ENCODE measurements around the gene PSMA5. TPM values are rescaled to one million over a fixed set of nuclear protein-coding genes. Genes with fewer than 3 reads are reported as not detected.

The PSMA5 gene
- polyA plus RNA-seq, 1 experiment: 151 TPM

DNA sequence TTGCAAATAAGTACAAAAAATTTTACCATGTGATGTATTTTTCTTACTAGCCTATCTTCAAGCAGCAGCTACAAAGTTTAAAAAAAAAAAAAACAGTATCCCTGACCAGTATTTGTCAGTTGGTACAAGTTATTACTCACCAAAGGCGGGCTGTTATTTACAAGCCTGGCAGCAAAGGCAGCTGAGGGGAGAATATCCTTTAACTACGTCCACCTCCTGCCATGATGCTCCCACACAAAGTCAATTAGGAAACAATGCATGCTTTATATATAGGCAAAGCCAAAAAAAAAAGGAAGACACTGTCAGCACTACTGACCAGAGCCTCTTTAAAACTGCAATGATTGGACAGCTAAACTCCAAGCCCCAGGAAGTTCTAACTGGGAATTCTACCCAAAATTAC, 13.7 kb downstream of the PSMA5 start:
- DNase-seq (ENCODE audit: low read depth): no peak
- H3K4me3 ChIP-seq (ENCODE audit: low read depth, low read length): no peak overlapping the region
- H3K27me3 ChIP-seq (ENCODE audit: control insufficient read depth, insufficient read depth, low read length): no peaks in the 10 kb centered on the region

GRCh38 chr1:109404838-109405237, 21.4 kb downstream of the PSMA5 start:
- CTCF ChIA-PET: no interaction called here
- no peak overlapping the region for H3K4me3 ChIP-seq (ENCODE audit: low read depth, low read length)
- no peak for DNase-seq (ENCODE audit: low read depth)
- peaks cover 10% of the 10 kb centered on the region for H3K36me3 ChIP-seq (ENCODE audit: control insufficient read depth, insufficient read depth, low read length)
- TF ChIP-seq, protein P1, sequence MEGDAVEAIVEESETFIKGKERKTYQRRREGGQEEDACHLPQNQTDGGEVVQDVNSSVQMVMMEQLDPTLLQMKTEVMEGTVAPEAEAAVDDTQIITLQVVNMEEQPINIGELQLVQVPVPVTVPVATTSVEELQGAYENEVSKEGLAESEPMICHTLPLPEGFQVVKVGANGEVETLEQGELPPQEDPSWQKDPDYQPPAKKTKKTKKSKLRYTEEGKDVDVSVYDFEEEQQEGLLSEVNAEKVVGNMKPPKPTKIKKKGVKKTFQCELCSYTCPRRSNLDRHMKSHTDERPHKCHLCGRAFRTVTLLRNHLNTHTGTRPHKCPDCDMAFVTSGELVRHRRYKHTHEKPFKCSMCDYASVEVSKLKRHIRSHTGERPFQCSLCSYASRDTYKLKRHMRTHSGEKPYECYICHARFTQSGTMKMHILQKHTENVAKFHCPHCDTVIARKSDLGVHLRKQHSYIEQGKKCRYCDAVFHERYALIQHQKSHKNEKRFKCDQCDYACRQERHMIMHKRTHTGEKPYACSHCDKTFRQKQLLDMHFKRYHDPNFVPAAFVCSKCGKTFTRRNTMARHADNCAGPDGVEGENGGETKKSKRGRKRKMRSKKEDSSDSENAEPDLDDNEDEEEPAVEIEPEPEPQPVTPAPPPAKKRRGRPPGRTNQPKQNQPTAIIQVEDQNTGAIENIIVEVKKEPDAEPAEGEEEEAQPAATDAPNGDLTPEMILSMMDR (IDR thresholded peaks at IDR 0.05; ENCODE audit: insufficient read depth, low read depth, low read length): no peak
- POLR2A ChIA-PET: no interaction called here
- no peaks in the 10 kb centered on the region for H3K27me3 ChIP-seq (ENCODE audit: control insufficient read depth, insufficient read depth, low read length)

More for the DNA sequence above, 13.7 kb downstream of the PSMA5 start:
- ChIA-PET CTCF (interaction anchor here (1.1 to 4.3 kb wide), 3 partner anchors 13 to 120 kb away, joined by 3 to 20 read pairs (median 14); partner anchors contain the start of gene SORT1), POLR2A (no interaction called here)
- TF ChIP-seq, protein P1 (IDR thresholded peaks at IDR 0.05; ENCODE audit: insufficient read depth, low read depth, low read length): no peak
- H3K36me3 ChIP-seq (ENCODE audit: control insufficient read depth, insufficient read depth, low read length): peaks cover 15% of the 10 kb centered on the region

DNA sequence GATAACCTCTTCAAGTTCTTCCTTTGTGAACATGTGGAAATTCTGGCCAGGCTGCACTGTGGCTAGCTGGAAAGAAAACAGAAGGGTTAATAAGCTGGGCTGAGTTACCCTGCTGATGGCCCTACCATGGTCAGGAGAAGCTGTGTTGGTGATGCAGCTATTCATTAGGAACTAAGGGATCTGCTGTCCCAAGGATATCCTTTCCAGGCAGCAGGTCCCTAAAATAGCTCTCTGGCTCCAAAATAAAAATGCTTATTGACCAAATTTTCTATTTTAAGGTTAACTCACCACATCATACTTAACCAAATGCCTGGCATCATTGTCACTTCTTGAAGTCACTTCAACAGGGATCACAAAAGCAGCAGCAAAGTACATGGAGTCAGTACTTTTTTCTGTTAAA, 24.2 kb downstream of the PSMA5 start:
- ChIA-PET POLR2A (no interaction called here), CTCF (interaction anchor here (0.7 to 9.2 kb wide), 9 partner anchors 9 to 162 kb away, joined by 3 to 140 read pairs (median 4); partner anchors contain the start of gene CYB561D1)
- TF ChIP-seq, protein P1 (IDR thresholded peaks at IDR 0.05; ENCODE audit: insufficient read depth, low read depth, low read length): no peak

DNA sequence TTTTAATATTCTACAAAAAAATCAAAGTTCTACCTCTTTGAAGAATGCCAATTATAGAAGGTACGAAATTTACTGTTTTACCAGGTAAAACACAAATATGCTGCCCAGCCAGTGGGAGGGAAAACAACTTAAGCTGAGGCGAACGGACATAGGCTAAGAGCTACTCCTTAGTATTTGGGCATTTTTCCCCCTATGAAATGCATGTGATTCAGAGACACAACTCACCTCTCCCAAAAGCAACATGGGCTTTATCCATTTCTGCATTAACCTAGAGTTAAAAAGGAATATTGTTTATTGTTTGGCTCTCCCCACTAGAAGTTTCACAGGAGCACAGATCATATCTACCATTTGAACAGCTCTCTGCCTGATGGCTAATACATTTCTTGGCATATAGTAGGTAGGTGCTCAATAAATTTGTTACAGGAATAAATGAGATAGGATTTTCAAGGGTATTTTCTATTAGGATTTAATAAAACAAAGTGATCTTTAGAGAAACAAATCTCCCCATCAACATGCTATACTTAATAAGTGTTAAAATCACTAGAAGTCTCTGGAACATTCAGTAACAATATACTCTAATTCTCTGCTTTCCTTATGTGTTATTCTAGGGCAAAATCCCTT, 26.1 kb downstream of the PSMA5 start:
- Histone ChIP-seq H3K36me3 (ENCODE audit: control insufficient read depth, insufficient read depth, low read length) (peaks cover 6% of the 10 kb centered on the region), H3K27me3 (ENCODE audit: control insufficient read depth, insufficient read depth, low read length) (no peaks in the 10 kb centered on the region), H3K4me3 (ENCODE audit: low read depth, low read length) (no peak overlapping the region)
- TF ChIP-seq, protein P1 (IDR thresholded peaks at IDR 0.05; ENCODE audit: insufficient read depth, low read depth, low read length): no peak
- ChIA-PET POLR2A (no interaction called here), CTCF (interaction anchor here (0.5 to 9.2 kb wide), 16 partner anchors 13 to 426 kb away, joined by 3 to 140 read pairs (median 6); partner anchors contain the start of genes CYB561D1 and PSRC1)
- DNase-seq (ENCODE audit: low read depth): no peak

More for the DNA sequence above, 24.2 kb downstream of the PSMA5 start:
- no peak for DNase-seq (ENCODE audit: low read depth)
- Histone ChIP-seq H3K4me3 (ENCODE audit: low read depth, low read length) (no peak overlapping the region), H3K36me3 (ENCODE audit: control insufficient read depth, insufficient read depth, low read length) (peaks cover 6% of the 10 kb centered on the region), H3K27me3 (ENCODE audit: control insufficient read depth, insufficient read depth, low read length) (no peaks in the 10 kb centered on the region)

- Histone ChIP-seq H3K27me3 (ENCODE audit: control insufficient read depth, insufficient read depth, low read length) (no peaks in the 10 kb centered on the region), H3K4me3 (ENCODE audit: low read depth, low read length) (no peak overlapping the region), H3K36me3 (ENCODE audit: control insufficient read depth, insufficient read depth, low read length) (peaks cover 2% of the 10 kb centered on the region)
- TF ChIP-seq, protein P1 (IDR thresholded peaks at IDR 0.05; ENCODE audit: insufficient read depth, low read depth, low read length): peak; percentile 42
- DNase-seq (ENCODE audit: low read depth): no peak
- POLR2A ChIA-PET: no interaction called here
- CTCF ChIA-PET: interaction anchor here (0.5 to 9.2 kb wide), 28 partner anchors 10 to 419 kb away, joined by 3 to 140 read pairs (median 4); partner anchors contain the start of genes CYB561D1, MYBPHL and PSRC1
These were observed 26.8 kb downstream of the PSMA5 start for GRCh38 chr1:109399326-109399957.

Data from BJ (cell line).